ENCODE results near the gene PDSS2.

- TF ChIP-seq POLR2AphosphoS5 (IDR thresholded peaks at IDR 0.05; ENCODE audit: low read depth, low read length) (no peak), SIN3A (IDR thresholded peaks at IDR 0.05; ENCODE audit: borderline replicate concordance, insufficient read depth, low read length) (no peak), TAF1 (IDR thresholded peaks at IDR 0.05; ENCODE audit: borderline replicate concordance, insufficient read depth, low read length) (no peak)
- TF ChIP-seq, protein P1, sequence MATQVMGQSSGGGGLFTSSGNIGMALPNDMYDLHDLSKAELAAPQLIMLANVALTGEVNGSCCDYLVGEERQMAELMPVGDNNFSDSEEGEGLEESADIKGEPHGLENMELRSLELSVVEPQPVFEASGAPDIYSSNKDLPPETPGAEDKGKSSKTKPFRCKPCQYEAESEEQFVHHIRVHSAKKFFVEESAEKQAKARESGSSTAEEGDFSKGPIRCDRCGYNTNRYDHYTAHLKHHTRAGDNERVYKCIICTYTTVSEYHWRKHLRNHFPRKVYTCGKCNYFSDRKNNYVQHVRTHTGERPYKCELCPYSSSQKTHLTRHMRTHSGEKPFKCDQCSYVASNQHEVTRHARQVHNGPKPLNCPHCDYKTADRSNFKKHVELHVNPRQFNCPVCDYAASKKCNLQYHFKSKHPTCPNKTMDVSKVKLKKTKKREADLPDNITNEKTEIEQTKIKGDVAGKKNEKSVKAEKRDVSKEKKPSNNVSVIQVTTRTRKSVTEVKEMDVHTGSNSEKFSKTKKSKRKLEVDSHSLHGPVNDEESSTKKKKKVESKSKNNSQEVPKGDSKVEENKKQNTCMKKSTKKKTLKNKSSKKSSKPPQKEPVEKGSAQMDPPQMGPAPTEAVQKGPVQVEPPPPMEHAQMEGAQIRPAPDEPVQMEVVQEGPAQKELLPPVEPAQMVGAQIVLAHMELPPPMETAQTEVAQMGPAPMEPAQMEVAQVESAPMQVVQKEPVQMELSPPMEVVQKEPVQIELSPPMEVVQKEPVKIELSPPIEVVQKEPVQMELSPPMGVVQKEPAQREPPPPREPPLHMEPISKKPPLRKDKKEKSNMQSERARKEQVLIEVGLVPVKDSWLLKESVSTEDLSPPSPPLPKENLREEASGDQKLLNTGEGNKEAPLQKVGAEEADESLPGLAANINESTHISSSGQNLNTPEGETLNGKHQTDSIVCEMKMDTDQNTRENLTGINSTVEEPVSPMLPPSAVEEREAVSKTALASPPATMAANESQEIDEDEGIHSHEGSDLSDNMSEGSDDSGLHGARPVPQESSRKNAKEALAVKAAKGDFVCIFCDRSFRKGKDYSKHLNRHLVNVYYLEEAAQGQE (IDR thresholded peaks at IDR 0.05; ENCODE audit: insufficient read depth in 1 of 2, low read depth in 2 of 2, low read length in 2 of 2) = no peak
These were observed 228.1 kb downstream of the PDSS2 start for GRCh38 chr6:107231243-107231642.

Measured in PFSK-1 (cell line).